Stimulated activated CD8-positive, alpha-beta memory T cell treated with anti-CD3 and anti-CD28 coated beads, Interleukin-15, amount 100 ng/mL, for 1 hour (primary cell): ENCODE data around the gene KLK2.
"Not testable (repeated sequence)": the region's sequence is repeated elsewhere in the genome, so short reads cannot be mapped to it uniquely, and the experiment has no call there.

Experiments
- DNase-seq: peaks from one replicate; pipeline ENCODE4 v3.0.0-alpha.2; 2020; ENCODE audit warnings: low read depth

KLK2 gene

GRCh38 chr19:50894478-50895356, 21.5 kb downstream of the KLK2 start:
- DNase-seq: no peak

GRCh38 chr19:50896089-50896590, 22.9 kb downstream of the KLK2 start:
- DNase-seq: not testable (repeated sequence)

GRCh38 chr19:50896591-50897190, 23.5 kb downstream of the KLK2 start:
- no peak for DNase-seq

- DNase-seq: no peak
Measured at GRCh38 chr19:50897191-50897607, 24.0 kb downstream of the KLK2 start.

- DNase-seq: no peak
Measured at GRCh38 chr19:50897612-50898011, 24.4 kb downstream of the KLK2 start.

GRCh38 chr19:50898018-50898417, 24.8 kb downstream of the KLK2 start:
- no peak for DNase-seq

GRCh38 chr19:50899569-50899968, 26.3 kb downstream of the KLK2 start:
- DNase-seq: no peak

- no peak for DNase-seq
Measured at GRCh38 chr19:50902640-50903039, 29.4 kb downstream of the KLK2 start.

- no peak for DNase-seq
Measured at GRCh38 chr19:50906217-50906616, 33.0 kb downstream of the KLK2 start.

GRCh38 chr19:50908336-50908735, 35.1 kb downstream of the KLK2 start:
- DNase-seq: no peak

GRCh38 chr19:50909240-50910070, 36.2 kb downstream of the KLK2 start:
- DNase-seq: no peak

GRCh38 chr19:50910722-50911121, 37.5 kb downstream of the KLK2 start:
- no peak for DNase-seq

GRCh38 chr19:50911206-50912101, 38.2 kb downstream of the KLK2 start, which contains the start of gene KLK4:
TSS of gene KLK4 (minus strand) at chr19:50911395. CDS start at chr19:50910738, 657 bp downstream.
- DNase-seq: no peak

GRCh38 chr19:50912102-50912599, 38.9 kb downstream of the KLK2 start:
- no peak for DNase-seq

GRCh38 chr19:50912727-50913716, 39.8 kb downstream of the KLK2 start:
- DNase-seq: no peak

- no peak for DNase-seq
Measured at GRCh38 chr19:50916069-50916468, 42.8 kb downstream of the KLK2 start.

GRCh38 chr19:50921426-50922316, 48.4 kb downstream of the KLK2 start:
- no peak for DNase-seq

- peak; percentile 44 for DNase-seq
Measured at GRCh38 chr19:50922317-50922853, 49.1 kb downstream of the KLK2 start.
